Urothelium cell line (cell line): ENCODE measurements around the gene RAB11FIP5.
A peak's percentile ranks its signal among the peaks of the same experiment; 100 is the strongest.
"Not testable (repeated sequence)": the region's sequence is repeated elsewhere in the genome, so short reads cannot be mapped to it uniquely, and the experiment has no call there.

Experiments
- DNase-seq: peaks from one replicate; pipeline ENCODE4 v3.0.0; 2011; ENCODE audit warnings: low spot score, mixed read lengths
- FAIRE-seq: peaks from 2 replicates; lab custom pipeline; 2011; peaks lifted over from hg19 to GRCh38; lab: Jason Lieb, UNC

Gene RAB11FIP5

GRCh38 chr2:73071360-73072128 lies 41.2 kb downstream of the RAB11FIP5 start, which contains the start of gene SFXN5:
Gene SFXN5 (minus strand): TSS chr2:73071712. CDS start chr2:73071705, 7 bp downstream.
- FAIRE-seq (peak; percentile 5), DNase-seq (peak; percentile 100)

- peak; percentile 62 for DNase-seq
Measured at GRCh38 chr2:73070643-73071359, 41.9 kb downstream of the RAB11FIP5 start.

GRCh38 chr2:73069855-73070642 lies 42.7 kb downstream of the RAB11FIP5 start:
- FAIRE-seq: no peak
- no peak for DNase-seq

More at GRCh38 chr2:73070643-73071359, 41.9 kb downstream of the RAB11FIP5 start:
- FAIRE-seq: peak; percentile 63

GRCh38 chr2:73069041-73069854 lies 43.5 kb downstream of the RAB11FIP5 start:
- DNase-seq (no peak), FAIRE-seq (no peak)

GRCh38 chr2:73068147-73068546 lies 44.6 kb downstream of the RAB11FIP5 start:
- no peak for FAIRE-seq

GRCh38 chr2:73067043-73067442 lies 45.7 kb downstream of the RAB11FIP5 start:
- FAIRE-seq (no peak), DNase-seq (no peak)

More at GRCh38 chr2:73068147-73068546, 44.6 kb downstream of the RAB11FIP5 start:
- no peak for DNase-seq

GRCh38 chr2:73065070-73065469 lies 47.7 kb downstream of the RAB11FIP5 start:
- not testable (repeated sequence) for DNase-seq, FAIRE-seq

GRCh38 chr2:73063909-73064875 lies 48.6 kb downstream of the RAB11FIP5 start:
- FAIRE-seq: no peak
- DNase-seq: peak; percentile 81

GRCh38 chr2:73063472-73063871 lies 49.3 kb downstream of the RAB11FIP5 start:
- DNase-seq (no peak), FAIRE-seq (no peak)

GRCh38 chr2:73059106-73059505 lies 53.6 kb downstream of the RAB11FIP5 start:
- DNase-seq (no peak), FAIRE-seq (no peak)

GRCh38 chr2:73054980-73055379 lies 57.8 kb downstream of the RAB11FIP5 start:
- FAIRE-seq (no peak), DNase-seq (no peak)

- no peak for FAIRE-seq
- no peak for DNase-seq
Measured at GRCh38 chr2:73053316-73054114, 59.2 kb downstream of the RAB11FIP5 start.

GRCh38 chr2:73050121-73050545 lies 62.6 kb downstream of the RAB11FIP5 start:
- FAIRE-seq: peak; percentile 79
- peak; percentile 72 for DNase-seq

- DNase-seq (no peak), FAIRE-seq (no peak)
Measured at GRCh38 chr2:73043929-73044832, 68.6 kb downstream of the RAB11FIP5 start.

GRCh38 chr2:73043276-73043675 lies 69.5 kb downstream of the RAB11FIP5 start:
- DNase-seq: no peak
- peak; percentile 61 for FAIRE-seq

GRCh38 chr2:73037947-73038585 lies 74.7 kb downstream of the RAB11FIP5 start:
- no peak for FAIRE-seq
- DNase-seq: no peak

GRCh38 chr2:73036766-73037165 lies 76.0 kb downstream of the RAB11FIP5 start:
- FAIRE-seq (no peak), DNase-seq (no peak)
